GM21786 (cell line): ENCODE measurements around the gene GRAMD2B.
"Not testable (repeated sequence)": the region's sequence is repeated elsewhere in the genome, so short reads cannot be mapped to it uniquely, and the experiment has no call there.

Experiments
- ATAC-seq: cut with Tn5 transposase; IDR thresholded peaks from one replicate; pipeline ENCODE4 v1.9.1; 2021; ENCODE audit not compliant: unreplicated experiment

GRAMD2B gene

DNA sequence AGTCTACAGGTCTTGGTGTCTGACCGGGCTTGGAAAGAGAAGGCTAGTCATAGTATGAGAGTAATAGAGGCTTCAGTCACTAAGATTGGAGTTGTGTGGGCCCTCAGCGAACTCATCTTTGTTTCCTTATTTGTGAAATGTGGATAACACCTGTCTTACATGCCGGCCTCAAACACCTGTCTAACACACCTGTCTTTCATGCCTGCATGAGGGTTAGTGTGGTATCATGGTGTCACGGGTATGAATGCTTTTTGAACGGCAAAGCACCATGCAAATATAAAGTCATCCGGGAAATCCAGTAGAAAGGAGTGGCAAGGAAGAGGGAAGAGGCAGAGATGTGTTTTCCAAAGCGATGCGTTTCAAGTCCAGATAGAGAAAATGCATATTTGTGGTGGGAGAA is 25.5 kb downstream of the GRAMD2B start:
- ATAC-seq: no peak

GRCh38 chr5:126449751-126450271 is 26.6 kb downstream of the GRAMD2B start:
- ATAC-seq: peak; percentile 73

- peak; percentile 53 for ATAC-seq
Observed at GRCh38 chr5:126450346-126450745, 27.1 kb downstream of the GRAMD2B start.

DNA sequence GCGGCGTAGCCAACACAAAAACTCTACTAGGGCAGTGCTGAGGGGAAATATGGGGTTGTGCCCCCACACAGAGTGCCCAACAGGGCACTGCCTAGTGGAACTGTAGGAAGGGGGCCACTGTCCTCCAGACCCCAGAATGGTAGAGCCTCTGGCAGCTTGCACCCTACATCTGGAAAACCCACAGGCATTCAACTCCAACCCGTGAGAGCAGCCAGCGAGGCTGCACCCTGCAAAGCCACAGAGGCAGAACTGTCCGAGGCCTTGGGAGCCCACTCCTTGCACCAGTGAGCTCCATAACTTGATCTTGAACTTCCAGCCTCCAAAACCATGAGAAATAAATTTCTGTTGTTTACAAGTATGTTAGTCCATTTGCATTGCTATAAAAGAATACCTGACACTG is 27.7 kb downstream of the GRAMD2B start:
- no peak for ATAC-seq

- ATAC-seq: no peak
Observed at GRCh38 chr5:126452477-126452876, 29.3 kb downstream of the GRAMD2B start.

DNA sequence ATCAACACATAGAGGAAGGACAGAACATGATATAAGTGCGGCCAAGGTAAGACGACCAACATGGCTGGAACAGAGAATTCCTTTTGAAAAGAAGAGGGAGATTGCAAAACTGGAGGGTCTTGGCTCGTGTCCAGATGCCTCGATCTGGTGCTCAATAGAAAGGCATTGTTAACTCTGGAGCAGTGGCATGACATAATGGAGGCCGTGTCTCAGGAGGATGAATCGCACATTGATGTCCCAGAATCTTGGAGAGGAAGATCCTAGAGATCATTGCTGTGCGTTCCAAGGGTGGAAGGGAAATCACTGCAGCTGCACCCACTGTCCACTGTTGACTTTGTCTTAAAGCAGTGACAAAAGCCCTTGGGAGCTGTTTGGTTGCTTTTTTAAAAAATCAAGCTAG is 30.9 kb downstream of the GRAMD2B start:
- ATAC-seq: no peak

GRCh38 chr5:126454535-126454934 is 31.3 kb downstream of the GRAMD2B start:
- no peak for ATAC-seq

DNA sequence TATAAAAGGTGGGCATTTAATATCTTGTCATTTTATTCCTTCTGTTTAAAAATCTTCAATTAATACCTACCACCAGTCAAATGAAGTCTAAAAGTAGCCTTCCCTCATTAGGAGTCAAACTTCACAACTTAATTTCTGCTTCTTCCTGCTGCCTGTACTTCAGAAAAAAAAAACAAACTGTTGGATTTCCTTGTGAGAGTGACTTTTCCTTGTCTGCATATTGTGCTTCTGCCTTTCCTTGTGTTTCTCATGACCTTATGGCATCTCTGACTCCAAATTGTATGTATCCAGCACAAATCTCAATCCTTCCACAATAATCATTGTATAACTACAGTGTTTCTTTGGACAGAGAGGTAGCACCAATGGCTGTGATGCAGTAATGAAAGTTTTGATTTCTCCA is 32.1 kb downstream of the GRAMD2B start:
- no peak for ATAC-seq

- no peak for ATAC-seq
Observed at GRCh38 chr5:126455728-126456127, 32.5 kb downstream of the GRAMD2B start.

- no peak for ATAC-seq
Observed at GRCh38 chr5:126456217-126456820, 33.1 kb downstream of the GRAMD2B start.

DNA sequence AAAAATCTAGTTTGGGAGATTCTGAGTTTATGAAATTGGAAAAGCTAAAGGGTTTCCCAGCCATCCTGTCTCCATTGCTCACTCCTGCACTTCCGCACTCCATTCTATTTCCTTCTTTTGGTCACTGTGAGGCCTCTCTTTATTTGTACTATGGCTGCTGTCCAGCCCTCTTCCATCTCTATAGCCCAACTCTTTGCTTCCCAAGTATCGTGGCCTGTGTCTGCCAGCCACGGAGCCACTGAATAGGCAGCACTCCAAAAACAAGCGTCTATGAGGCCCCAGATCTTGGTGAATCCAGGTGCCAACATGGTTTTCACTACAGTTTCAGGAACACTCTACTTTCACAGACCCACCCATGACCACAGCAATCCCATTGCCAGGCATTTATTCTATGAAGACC is 37.2 kb downstream of the GRAMD2B start:
- no peak for ATAC-seq

DNA sequence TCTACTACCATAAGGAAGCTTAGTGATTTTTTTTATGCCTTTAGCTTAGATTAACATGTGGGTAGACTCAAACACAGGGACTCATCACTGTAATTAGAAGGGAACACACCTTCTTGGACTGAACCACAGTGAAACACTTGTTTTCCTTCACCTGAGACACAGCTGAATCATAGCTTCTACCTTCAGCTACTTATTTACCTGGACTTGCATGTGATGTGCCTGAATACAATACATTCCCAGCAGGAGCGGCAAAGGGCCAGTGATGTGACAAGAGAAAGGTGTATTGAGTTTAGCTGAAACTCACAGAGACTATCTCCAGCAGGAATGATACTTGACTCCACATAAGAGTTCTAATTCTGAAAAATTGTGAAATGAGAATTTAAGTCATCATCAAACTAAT is 37.8 kb downstream of the GRAMD2B start:
- ATAC-seq: no peak

GRCh38 chr5:126461838-126462237 is 38.6 kb downstream of the GRAMD2B start:
- no peak for ATAC-seq

- ATAC-seq: peak; percentile 76
Observed at GRCh38 chr5:126462239-126463014, 39.2 kb downstream of the GRAMD2B start.

DNA sequence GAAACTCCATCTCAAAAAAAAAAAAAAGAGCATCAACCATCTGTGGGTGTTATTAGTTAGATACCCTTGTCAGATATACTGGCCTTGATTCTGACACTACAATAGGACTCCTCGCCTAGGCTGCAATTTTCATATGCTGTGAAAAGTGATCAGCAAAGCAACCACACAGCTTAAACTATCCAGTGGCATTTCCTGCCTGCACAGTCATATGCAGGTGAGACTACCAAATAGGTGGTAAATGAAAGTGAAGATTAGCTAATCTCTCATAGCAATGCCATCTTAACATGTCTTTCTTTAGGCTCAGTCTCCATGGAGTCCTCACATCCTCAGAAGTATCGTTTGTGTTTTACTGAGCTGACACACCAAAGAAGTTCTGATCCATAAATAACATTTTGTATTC is 40.8 kb downstream of the GRAMD2B start:
- ATAC-seq: no peak

GRCh38 chr5:126464959-126465358 is 41.8 kb downstream of the GRAMD2B start:
- ATAC-seq: no peak

- no peak for ATAC-seq
Observed at GRCh38 chr5:126468091-126468490, 44.9 kb downstream of the GRAMD2B start.

DNA sequence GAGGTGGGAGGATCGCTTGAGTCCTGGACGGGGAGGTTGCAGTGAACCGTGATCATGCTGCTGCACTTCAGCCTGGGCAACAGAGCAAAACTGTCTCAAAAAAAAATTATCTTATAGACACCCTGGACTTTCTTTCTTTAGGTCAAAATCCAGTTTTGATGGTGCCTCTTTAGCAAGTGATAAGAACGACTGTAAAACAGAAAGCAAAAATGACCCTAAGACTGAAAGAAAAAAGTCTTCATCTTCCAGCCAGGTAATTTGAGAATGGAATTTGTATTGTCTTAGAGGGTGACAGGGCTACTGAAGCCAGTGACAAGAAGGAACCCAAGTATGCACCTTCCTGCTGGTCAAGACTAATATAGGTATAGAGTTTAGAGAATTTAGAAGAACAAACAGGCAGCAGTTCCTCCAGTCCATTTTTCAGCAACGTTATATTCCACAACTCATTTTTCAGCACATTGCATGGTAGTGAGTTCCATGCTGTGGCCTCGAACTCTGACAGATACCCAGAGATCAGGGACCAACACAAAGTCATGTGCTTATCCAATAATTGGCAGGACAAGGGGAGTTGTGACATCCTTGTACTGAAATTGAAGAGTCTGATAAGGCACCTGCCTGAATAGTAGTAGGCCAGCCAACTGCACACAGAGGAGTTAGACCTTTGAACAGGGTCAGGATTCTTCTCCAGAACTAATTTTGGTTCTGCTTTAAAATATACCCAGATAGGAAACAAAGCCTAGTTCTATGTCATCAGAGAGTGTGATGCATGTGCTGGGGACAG is 46.5 kb downstream of the GRAMD2B start:
- ATAC-seq: no peak

- not testable (repeated sequence) for ATAC-seq
Observed at GRCh38 chr5:126470529-126470928, 47.3 kb downstream of the GRAMD2B start.

- no peak for ATAC-seq
Observed at GRCh38 chr5:126471247-126471646, 48.0 kb downstream of the GRAMD2B start.

- ATAC-seq: peak; percentile 62
Observed at GRCh38 chr5:126471875-126472537, 48.8 kb downstream of the GRAMD2B start.
